IMR-90 (cell line): Measurements from ENCODE around the gene LAMTOR4. TPM values are rescaled to one million over a fixed set of nuclear protein-coding genes. Genes with fewer than 3 reads are reported as not detected.

Source experiments
- ATAC-seq: fragments of 200-7000 bp; cut with Tn5 transposase; 2 replicates; pipeline ENCODE4 v1.9.1; 2020; ENCODE audit warnings: low read depth, mild to moderate bottlenecking, moderate library complexity
- BruUV-seq: library from RNA; stranded (reverse); fragments of 400-500 nt; replicated peaks from 2 replicates; lab custom pipeline; 2021; lab: Mats Ljungman, UMichigan
- CTCF ChIA-PET: fragments of 300-600 bp; formaldehyde crosslinking; extraction: SDS; loops from one replicate; lab custom pipeline; 2021; ENCODE audit warnings: antibody characterized with exemption; lab: Yijun Ruan, JAX
- POLR2A ChIA-PET: fragments of 300-600 bp; sonication (Branson Sonifier 250); formaldehyde crosslinking; loops from one replicate; lab custom pipeline; 2022; ENCODE audit warnings: antibody characterized with exemption; ENCODE audit not compliant: unreplicated experiment; lab: Charles Lee
- DNase-seq: peaks from one replicate; pipeline ENCODE4 v3.0.0; 2013
- H2AFZ ChIP-seq: replicated peaks from 2 replicates; pipeline ENCODE3; 2013; ENCODE audit warnings: low read length, mild to moderate bottlenecking; ENCODE audit not compliant: poor library complexity
- H2AK5ac ChIP-seq: 2 replicates; pipeline ENCODE4 v1.6.1; 2013; ENCODE audit warnings: low read depth, low read length, inconsistent platforms
- H2AK9ac ChIP-seq: replicated peaks from 2 replicates; pipeline ENCODE3; 2013; ENCODE audit warnings: mild to moderate bottlenecking, low read depth, low read length, moderate library complexity; ENCODE audit not compliant: poor library complexity
- H2BK120ac ChIP-seq: 2 replicates; pipeline ENCODE4 v1.6.1; 2013; ENCODE audit warnings: low read depth, low read length, inconsistent platforms
- H2BK15ac ChIP-seq: 3 replicates; pipeline ENCODE4 v1.6.1; 2013; ENCODE audit warnings: low read depth, low read length, inconsistent platforms
- H2BK20ac ChIP-seq: 2 replicates; pipeline ENCODE4 v1.6.1; 2013; ENCODE audit warnings: low read depth, mild to moderate bottlenecking, inconsistent platforms, low read length, moderate library complexity
- H2BK5ac ChIP-seq: 2 replicates; pipeline ENCODE4 v1.6.1; 2013; ENCODE audit warnings: mild to moderate bottlenecking, low read depth, low read length, inconsistent platforms; ENCODE audit not compliant: poor library complexity, severe bottlenecking
- H3K14ac ChIP-seq: replicated peaks from 2 replicates; pipeline ENCODE4 v1.6.1; 2013; ENCODE audit warnings: low read depth, low read length, inconsistent platforms
- H3K18ac ChIP-seq: 2 replicates; pipeline ENCODE4 v1.6.1; 2013; ENCODE audit warnings: low read depth, low read length, control low read depth
- H3K23ac ChIP-seq: 2 replicates; pipeline ENCODE4 v1.6.1; 2013; ENCODE audit warnings: low read depth, low read length, inconsistent platforms
- H3K27ac ChIP-seq: 2 replicates; pipeline ENCODE4 v1.5.1; 2013; ENCODE audit warnings: mild to moderate bottlenecking, control low read depth, low read length; ENCODE audit not compliant: insufficient read depth
- H3K27me3 ChIP-seq: 2 replicates; pipeline ENCODE4 v1.6.1; 2013; ENCODE audit warnings: low read length; ENCODE audit not compliant: control insufficient read depth, insufficient read depth
- H3K36me3 ChIP-seq: 2 replicates; pipeline ENCODE4 v1.6.1; 2013; ENCODE audit warnings: low read length, mixed read lengths; ENCODE audit not compliant: control insufficient read depth, insufficient read depth
- H3K4ac ChIP-seq: 2 replicates; pipeline ENCODE4 v1.6.1; 2013; ENCODE audit warnings: low read depth, low read length, inconsistent platforms
- H3K4me1 ChIP-seq: 2 replicates; pipeline ENCODE4 v1.6.1; 2013; ENCODE audit warnings: low read length, mixed read lengths; ENCODE audit not compliant: control insufficient read depth, insufficient read depth
- H3K4me2 ChIP-seq: 2 replicates; pipeline ENCODE4 v1.6.1; 2013; ENCODE audit warnings: low read depth, mild to moderate bottlenecking, control low read depth, low read length, moderate library complexity
- H3K4me3 ChIP-seq: 2 replicates; pipeline ENCODE4 v1.5.1; 2013; ENCODE audit warnings: low read depth, mild to moderate bottlenecking, control low read depth, low read length, moderate library complexity; ENCODE audit not compliant: insufficient read depth
- H3K56ac ChIP-seq: 2 replicates; pipeline ENCODE4 v1.6.1; 2013; ENCODE audit warnings: low read length, inconsistent platforms; ENCODE audit not compliant: insufficient read depth; ENCODE audit errors: extremely low read depth
- H3K79me1 ChIP-seq, 2 experiments: 2 replicates each; pipeline ENCODE4 v1.6.1; 2013; ENCODE audit warnings: low read length in 2 of 2, inconsistent platforms in 1 of 2, low read depth in 1 of 2
- H3K9ac ChIP-seq: 2 replicates; pipeline ENCODE4 v1.6.1; 2013; ENCODE audit warnings: low read depth, low read length, control low read depth
- H3K9me1 ChIP-seq: 2 replicates; pipeline ENCODE4 v1.6.1; 2013; ENCODE audit warnings: low read length, inconsistent platforms; ENCODE audit not compliant: insufficient read depth
- H3K9me3 ChIP-seq: 2 replicates; pipeline ENCODE4 v1.6.1; 2013; ENCODE audit warnings: low read length; ENCODE audit not compliant: control insufficient read depth, insufficient read depth
- H4K20me1 ChIP-seq: 2 replicates; pipeline ENCODE4 v1.6.1; 2013; ENCODE audit warnings: low read length, inconsistent platforms; ENCODE audit not compliant: insufficient read depth
- H4K5ac ChIP-seq: 2 replicates; pipeline ENCODE4 v1.6.1; 2013; ENCODE audit warnings: mild to moderate bottlenecking, low read depth, low read length, control low read depth
- H4K8ac ChIP-seq, 2 experiments: 2 replicates each; pipeline ENCODE4 v1.6.1; 2013; ENCODE audit warnings: low read depth in 2 of 2, low read length in 2 of 2, control low read depth in 1 of 2, inconsistent platforms in 1 of 2
- H4K91ac ChIP-seq: 2 replicates; pipeline ENCODE4 v1.6.1; 2013; ENCODE audit warnings: low read depth, low read length, inconsistent platforms; ENCODE audit not compliant: insufficient read depth
- BHLHE40 ChIP-seq: fragments of 150-350 bp; IDR thresholded peaks from 2 replicates; pipeline ENCODE4 v1.6.1; 2016; ENCODE audit warnings: mild to moderate bottlenecking, low read depth, low read length
- CEBPB ChIP-seq: IDR thresholded peaks from 2 replicates; pipeline ENCODE4 v1.6.1; 2012; ENCODE audit warnings: low read depth, low read length, improper control_type of control experiment
- CHD1 ChIP-seq: IDR thresholded peaks from 2 replicates; pipeline ENCODE4 v1.6.1; 2012; ENCODE audit warnings: low read depth, low read length, improper control_type of control experiment
- MAFK ChIP-seq: IDR thresholded peaks from 2 replicates; pipeline ENCODE4 v1.6.1; 2012; ENCODE audit warnings: low read depth, low read length, improper control_type of control experiment
- MAZ ChIP-seq: IDR thresholded peaks from 2 replicates; pipeline ENCODE4 v1.6.1; 2012; ENCODE audit warnings: low read depth, mild to moderate bottlenecking, low read length, improper control_type of control experiment, moderate library complexity, borderline replicate concordance
- MXI1 ChIP-seq: IDR thresholded peaks from 2 replicates; pipeline ENCODE4 v1.6.1; 2012; ENCODE audit warnings: low read depth, mild to moderate bottlenecking, low read length, moderate library complexity, borderline replicate concordance
- NFE2L2 ChIP-seq: fragments of 150-350 bp; IDR thresholded peaks from 2 replicates; pipeline ENCODE4 v1.6.1; 2016; ENCODE audit warnings: low read depth, mild to moderate bottlenecking, low read length
- RAD21 ChIP-seq: IDR thresholded peaks from 2 replicates; pipeline ENCODE4 v1.6.1; 2012; ENCODE audit warnings: low read length, improper control_type of control experiment
- RCOR1 ChIP-seq: IDR thresholded peaks from 2 replicates; pipeline ENCODE4 v1.6.1; 2012; ENCODE audit warnings: mild to moderate bottlenecking, low read length, improper control_type of control experiment; ENCODE audit not compliant: insufficient replicate concordance
- RFX5 ChIP-seq: IDR thresholded peaks from 2 replicates; pipeline ENCODE4 v1.8.0; 2012; ENCODE audit warnings: low read depth, mild to moderate bottlenecking, low read length, moderate library complexity
- USF2 ChIP-seq: fragments of 150-350 bp; IDR thresholded peaks from 2 replicates; pipeline ENCODE4 v1.6.1; 2017; ENCODE audit warnings: mild to moderate bottlenecking, antibody characterized with exemption, low read length, low read depth
- WGBS, 2 experiments: methylation state at CpG; one replicate each; pipeline versions ENCODE4 v1.1.5 to v1.1.7; 2013; ENCODE audit warnings: missing lambda C conversion rate in 2 of 2; ENCODE audit not compliant: insufficient read length in 1 of 2; ENCODE audit errors: extremely low coverage in 2 of 2; 5-methylcytosine and 5-hydroxymethylcytosine counted together
- dilution Hi-C: fragments of 300-500 bp; cut with HindIII; formaldehyde crosslinking; loops from one replicate; pipeline ENCODE4 v1.14.3; 2018; ENCODE audit warnings: low sequenced_read_pairs; ENCODE audit not compliant: unreplicated experiment
- in situ Hi-C: fragments of 300-500 bp; cut with MboI; formaldehyde crosslinking; loops from 3 replicates; pipeline ENCODE4 v1.14.3; 2019; ENCODE audit warnings: low sequenced_read_pairs, inconsistent platforms, mixed read lengths
- intact Hi-C: fragments of 100-400 bp; cut with micrococcal nuclease; formaldehyde crosslinking; loops from 2 replicates; pipeline ENCODE4 v1.10.0; 2022
- polyA plus RNA-seq, 3 experiments: library from polyadenylated mRNA; depleted of rRNA; stranded (reverse); fragments of >200 nt; gene quantifications; 2 replicates each; pipeline ENCODE4 v1.2.3, GENCODE V29; 2012; ENCODE audit warnings: low replicate concordance in 1 of 3
- total RNA-seq: library from RNA; depleted of rRNA; stranded (reverse); fragments of >200 nt; gene quantifications from 2 replicates; pipeline ENCODE4 v1.2.3, GENCODE V29; 2012

The LAMTOR4 gene
- total and polyA plus RNA-seq, 2 of the 4 experiments (the other 2 are of a cell fraction), result 134 to 268 TPM

GRCh38 chr7:100157069-100157333 is 8.3 kb downstream of the LAMTOR4 start:
- Histone ChIP-seq H2AFZ (no peak overlapping the region), H3K4ac (no peak overlapping the region), H4K20me1 (peaks cover 23% of the 10 kb centered on the region), H4K91ac (no peak overlapping the region), H3K4me3 (no peak overlapping the region), H3K79me1 (peaks cover 19 to 60% of the 10 kb centered on the region in 2 experiments), H2BK120ac (no peak overlapping the region), H3K27me3 (no peaks in the 10 kb centered on the region), H3K4me2 (peak overlapping the region; percentile 78; the same call in 1 of the 2 replicates), H3K36me3 (peaks cover 39% of the 10 kb centered on the region), H4K8ac (no peak overlapping the region), H2AK9ac (no peak overlapping the region), H3K9me3 (no peaks in the 10 kb centered on the region), H2AK5ac (no peak overlapping the region), H3K27ac (no peak overlapping the region), H3K14ac (no peak overlapping the region), H3K23ac (peak overlapping the region; percentile 70; the same call in 1 of the 2 replicates), H3K9me1 (peaks cover 2% of the 10 kb centered on the region; the same call in 1 of the 2 replicates), H2BK20ac (no peak overlapping the region), H4K5ac (no peak overlapping the region), H2BK5ac (no peak overlapping the region), H3K56ac (no peak overlapping the region), H2BK15ac (no peak overlapping the region), H3K4me1 (peaks cover 6% of the 10 kb centered on the region), H3K18ac (no peak overlapping the region), H3K9ac (0 out of 2 replicates have a peak overlapping the region, but pooled peaks have one; percentile 7)
- in situ Hi-C loops (no loop called here), intact Hi-C loops (no loop called here), dilution Hi-C loops (no loop called here)
- ATAC-seq, result no peak
- no peak for DNase-seq
- no CpG with 5 or more reads among the region's 5 CpGs for WGBS, 2 experiments
- BruUV-seq, result no TSS peak
- POLR2A ChIA-PET, result interaction anchor here (1.2 kb wide), 1 partner anchor 8 kb away, joined by 3 read pairs; the partner anchor contains the start of gene LAMTOR4
- TF ChIP-seq MXI1 (no peak), RCOR1 (no peak), CHD1 (no peak), RAD21 (no peak), BHLHE40 (no peak), MAFK (no peak), NFE2L2 (no peak), MAZ (no peak), USF2 (no peak), CEBPB (no peak), RFX5 (no peak)
- CTCF ChIA-PET, result interaction anchor here (1.0 kb wide), 1 partner anchor 8 kb away, joined by 3 read pairs; the partner anchor contains the start of gene LAMTOR4
